ENCODE results near the gene RNF114.
"Not testable (repeated sequence)": the region's sequence is repeated elsewhere in the genome, so short reads cannot be mapped to it uniquely, and the experiment has no call there.

Gene RNF114

GRCh38 chr20:49985617-49986016 lies 49.4 kb downstream of the RNF114 start:
- DNase-seq (ENCODE audit: low read depth in 2 of 2) = no peak

DNA sequence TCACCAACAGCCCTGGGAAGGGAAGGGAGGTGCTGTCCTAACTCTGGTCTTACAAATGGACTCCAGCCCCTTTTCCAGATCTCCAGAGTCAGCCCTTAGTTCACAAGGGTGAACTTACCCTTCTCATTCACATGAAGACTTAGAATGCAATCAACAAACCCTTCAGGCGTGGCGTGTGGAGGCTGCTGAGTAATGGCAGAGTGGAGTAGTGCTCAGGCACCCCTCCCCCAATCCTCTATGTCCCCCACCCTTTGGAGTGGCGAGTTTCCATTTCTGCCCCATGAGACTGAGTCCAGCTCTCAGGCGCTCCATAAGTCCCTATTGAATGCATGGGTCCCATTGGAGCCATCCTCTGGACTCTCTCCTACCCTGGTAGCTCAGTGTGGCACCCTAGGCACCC lies 49.9 kb downstream of the RNF114 start:
- no peak for DNase-seq (ENCODE audit: low read depth in 2 of 2)

GRCh38 chr20:49987015-49987867 lies 51.0 kb downstream of the RNF114 start:
- no peak for DNase-seq (ENCODE audit: low read depth in 2 of 2)

DNA sequence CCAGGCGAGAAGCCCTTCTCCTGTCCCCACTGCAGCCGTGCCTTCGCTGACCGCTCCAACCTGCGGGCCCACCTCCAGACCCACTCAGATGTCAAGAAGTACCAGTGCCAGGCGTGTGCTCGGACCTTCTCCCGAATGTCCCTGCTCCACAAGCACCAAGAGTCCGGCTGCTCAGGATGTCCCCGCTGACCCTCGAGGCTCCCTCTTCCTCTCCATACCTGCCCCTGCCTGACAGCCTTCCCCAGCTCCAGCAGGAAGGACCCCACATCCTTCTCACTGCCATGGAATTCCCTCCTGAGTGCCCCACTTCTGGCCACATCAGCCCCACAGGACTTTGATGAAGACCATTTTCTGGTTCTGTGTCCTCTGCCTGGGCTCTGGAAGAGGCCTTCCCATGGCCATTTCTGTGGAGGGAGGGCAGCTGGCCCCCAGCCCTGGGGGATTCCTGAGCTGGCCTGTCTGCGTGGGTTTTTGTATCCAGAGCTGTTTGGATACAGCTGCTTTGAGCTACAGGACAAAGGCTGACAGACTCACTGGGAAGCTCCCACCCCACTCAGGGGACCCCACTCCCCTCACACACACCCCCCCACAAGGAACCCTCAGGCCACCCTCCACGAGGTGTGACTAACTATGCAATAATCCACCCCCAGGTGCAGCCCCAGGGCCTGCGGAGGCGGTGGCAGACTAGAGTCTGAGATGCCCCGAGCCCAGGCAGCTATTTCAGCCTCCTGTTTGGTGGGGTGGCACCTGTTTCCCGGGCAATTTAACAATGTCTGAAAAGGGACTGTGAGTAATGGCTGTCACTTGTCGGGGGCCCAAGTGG lies 51.9 kb downstream of the RNF114 start:
- no peak for DNase-seq (ENCODE audit: low read depth in 2 of 2)

- DNase-seq (ENCODE audit: low read depth in 2 of 2) = no peak
Measured at GRCh38 chr20:49989234-49990065, 53.3 kb downstream of the RNF114 start.

DNA sequence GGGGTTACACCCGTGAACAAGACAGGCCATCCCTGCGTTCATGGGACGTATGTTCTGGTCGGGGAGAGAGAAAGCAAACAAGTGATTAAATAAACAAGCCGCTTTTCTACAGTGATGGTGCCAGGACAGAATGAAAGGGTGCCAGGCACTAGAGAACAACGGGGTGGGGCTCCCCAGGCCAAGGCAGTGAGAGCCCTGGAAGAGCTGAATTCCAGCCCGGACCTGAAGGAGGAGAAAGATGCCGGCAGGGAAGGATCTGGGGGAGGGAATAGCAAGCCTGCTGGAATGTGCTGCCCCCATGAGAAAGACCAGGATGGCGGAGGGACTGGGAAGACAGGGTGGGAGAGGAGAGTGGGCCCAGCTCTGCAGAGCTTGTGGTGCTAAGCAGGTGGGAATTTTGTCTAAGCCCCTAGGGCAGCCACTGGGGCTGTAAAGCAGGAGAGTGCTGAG lies 54.1 kb downstream of the RNF114 start:
- no peak for DNase-seq (ENCODE audit: low read depth in 2 of 2)

DNA sequence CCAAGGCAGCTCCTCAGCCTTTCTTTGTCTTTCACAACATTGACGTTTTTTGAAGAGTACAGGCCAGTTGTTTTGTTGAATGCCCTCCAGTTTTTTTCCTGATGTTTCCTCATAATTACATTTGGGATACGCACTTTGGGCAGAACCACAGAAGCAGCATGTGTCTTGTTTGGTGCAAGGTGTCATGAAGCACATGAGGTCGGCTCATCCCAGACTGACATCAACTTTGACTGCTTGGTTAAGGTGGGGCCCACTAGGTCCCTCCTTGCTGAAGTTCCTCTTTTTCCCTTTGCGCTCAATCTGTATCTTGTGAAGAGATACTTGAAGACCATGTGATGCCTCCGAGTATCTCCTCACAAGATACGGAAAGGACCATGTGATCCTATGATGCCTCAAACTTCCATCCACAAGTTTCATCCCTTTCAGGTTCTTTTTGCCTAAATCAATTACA lies 57.1 kb downstream of the RNF114 start:
- no peak for DNase-seq (ENCODE audit: low read depth in 2 of 2)

GRCh38 chr20:49995586-49995985 lies 59.4 kb downstream of the RNF114 start:
- DNase-seq (ENCODE audit: low read depth in 2 of 2) = no peak

DNA sequence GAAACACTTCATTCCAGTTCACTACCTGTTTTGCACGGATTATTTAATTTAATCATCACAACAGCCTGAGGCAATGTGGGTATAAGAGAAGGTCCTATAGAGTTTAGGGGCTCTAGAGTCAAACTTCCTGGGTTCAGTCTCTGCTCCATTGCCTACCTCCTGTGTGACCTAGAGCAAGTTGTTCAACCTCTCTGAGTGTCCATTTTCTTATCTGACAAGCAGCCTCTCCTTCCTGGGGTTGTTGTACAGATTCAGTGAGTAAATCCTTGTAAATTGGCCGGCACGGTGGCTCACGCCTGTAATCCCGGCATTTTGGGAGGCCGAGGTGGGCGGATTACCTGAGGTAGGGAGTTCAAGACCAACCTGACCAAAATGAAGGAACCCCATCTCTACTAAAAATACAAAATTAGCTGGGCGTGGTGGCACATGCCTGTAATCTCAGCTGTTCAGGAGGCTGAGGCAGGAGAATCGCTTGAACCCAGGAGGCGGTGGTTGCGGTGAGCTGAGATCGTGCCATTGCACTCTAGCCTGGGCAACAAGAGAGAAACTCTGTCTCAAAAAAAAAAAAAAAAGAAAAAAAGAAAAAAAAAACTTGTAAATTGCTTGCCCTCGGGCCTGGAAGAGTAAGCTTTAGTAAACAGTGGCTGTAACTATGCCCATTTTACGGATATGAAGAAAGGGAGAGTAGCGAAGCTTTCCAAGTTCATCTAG lies 62.4 kb downstream of the RNF114 start:
- DNase-seq (ENCODE audit: low read depth in 2 of 2) = not testable (repeated sequence)

- no peak for DNase-seq (ENCODE audit: low read depth in 2 of 2)
Measured at GRCh38 chr20:49999329-49999728, 63.1 kb downstream of the RNF114 start.

- not testable (repeated sequence) for DNase-seq (ENCODE audit: low read depth in 2 of 2)
Measured at GRCh38 chr20:50000548-50001222, 64.5 kb downstream of the RNF114 start.

GRCh38 chr20:50001784-50002311 lies 65.7 kb downstream of the RNF114 start:
- DNase-seq (ENCODE audit: low read depth in 2 of 2) = no peak

DNA sequence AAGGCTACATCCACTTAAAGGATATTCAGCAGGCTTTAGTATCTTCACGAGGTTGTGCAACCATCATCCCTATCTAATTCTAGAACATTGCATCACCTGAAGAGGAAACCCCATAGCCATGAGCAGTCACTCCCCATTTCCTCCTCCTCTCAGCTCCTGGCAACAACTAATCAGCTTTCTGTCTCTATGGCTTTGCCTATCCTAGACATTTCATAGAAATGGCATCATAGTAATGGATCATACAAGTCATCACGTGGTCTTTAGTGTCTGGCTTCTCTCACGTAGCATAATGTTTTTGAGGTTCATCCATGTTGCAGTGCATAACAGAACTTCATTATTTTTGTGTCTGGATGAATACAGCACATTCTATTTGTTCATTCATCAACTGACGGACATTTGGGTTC lies 67.1 kb downstream of the RNF114 start:
- DNase-seq (ENCODE audit: low read depth in 2 of 2) = no peak

All from stimulated activated CD4-positive, alpha-beta T cell treated with anti-CD3 and anti-CD28 coated beads, Interleukin-1b, Interleukin-23, amount 100 ng/mL, for 1 hour (primary cell).